GM19438 (cell line): ENCODE data around the gene ATP8B1.

Experiments used
- ATAC-seq: cut with Tn5 transposase; IDR thresholded peaks from one replicate; pipeline ENCODE4 v1.9.1; 2021; ENCODE audit warnings: low read depth; ENCODE audit not compliant: unreplicated experiment

The ATP8B1 gene

GRCh38 chr18:57635003-57635822 is 167.9 kb downstream of the ATP8B1 start:
- no peak for ATAC-seq

- ATAC-seq = no peak
Measured at GRCh38 chr18:57631697-57632096, 171.4 kb downstream of the ATP8B1 start.

- ATAC-seq = peak; percentile 36
Measured at GRCh38 chr18:57630754-57631595, 172.1 kb downstream of the ATP8B1 start.

- ATAC-seq = peak; percentile 88
Measured at GRCh38 chr18:57630002-57630753, 172.9 kb downstream of the ATP8B1 start.

GRCh38 chr18:57629422-57629821 is 173.7 kb downstream of the ATP8B1 start:
- ATAC-seq = no peak

- no peak for ATAC-seq
Measured at GRCh38 chr18:57627488-57627887, 175.6 kb downstream of the ATP8B1 start.

- no peak for ATAC-seq
Measured at GRCh38 chr18:57624988-57625387, 178.1 kb downstream of the ATP8B1 start.

- ATAC-seq = peak; percentile 17
Measured at GRCh38 chr18:57621246-57621604, 181.9 kb downstream of the ATP8B1 start.

- no peak for ATAC-seq
Measured at GRCh38 chr18:57619876-57620275, 183.2 kb downstream of the ATP8B1 start.

- ATAC-seq = no peak
Measured at GRCh38 chr18:57618910-57619309, 184.2 kb downstream of the ATP8B1 start.

GRCh38 chr18:57603871-57604270 is 199.2 kb downstream of the ATP8B1 start:
- ATAC-seq = no peak
